SK-N-SH (cell line): ENCODE results near the gene PRX.

Source experiments
- CTCF ChIP-seq: fragments of 200-600 bp; sonication (generic); IDR thresholded peaks from 2 replicates; pipeline ENCODE4 v1.6.1; 2017; ENCODE audit warnings: antibody characterized with exemption, mild to moderate bottlenecking, moderate library complexity
- POLR2AphosphoS5 ChIP-seq: IDR thresholded peaks from 2 replicates; pipeline ENCODE4 v1.6.1; 2012; ENCODE audit warnings: low read depth, low read length
- TF ChIP-seq, protein P1 (sequence below): IDR thresholded peaks from 2 replicates; pipeline ENCODE4 v1.4.0; 2012; ENCODE audit warnings: low read depth, borderline replicate concordance

- TF ChIP-seq CTCF (no peak), POLR2AphosphoS5 (no peak)
- TF ChIP-seq, protein P1, sequence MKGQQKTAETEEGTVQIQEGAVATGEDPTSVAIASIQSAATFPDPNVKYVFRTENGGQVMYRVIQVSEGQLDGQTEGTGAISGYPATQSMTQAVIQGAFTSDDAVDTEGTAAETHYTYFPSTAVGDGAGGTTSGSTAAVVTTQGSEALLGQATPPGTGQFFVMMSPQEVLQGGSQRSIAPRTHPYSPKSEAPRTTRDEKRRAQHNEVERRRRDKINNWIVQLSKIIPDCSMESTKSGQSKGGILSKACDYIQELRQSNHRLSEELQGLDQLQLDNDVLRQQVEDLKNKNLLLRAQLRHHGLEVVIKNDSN: no peak
Observed at GRCh38 chr19:40431698-40432097, 18.5 kb upstream of the PRX start.
